NCI-H2196 (cell line): Measurements from ENCODE around the gene CR1.
"Not testable (repeated sequence)": the region's sequence is repeated elsewhere in the genome, so short reads cannot be mapped to it uniquely, and the experiment has no call there.

Experiments used
- DNase-seq: peaks from one replicate; lab custom pipeline; 2025; ENCODE audit not compliant: unreplicated experiment; lab: John Stamatoyannopoulos, UW

The CR1 gene

DNA sequence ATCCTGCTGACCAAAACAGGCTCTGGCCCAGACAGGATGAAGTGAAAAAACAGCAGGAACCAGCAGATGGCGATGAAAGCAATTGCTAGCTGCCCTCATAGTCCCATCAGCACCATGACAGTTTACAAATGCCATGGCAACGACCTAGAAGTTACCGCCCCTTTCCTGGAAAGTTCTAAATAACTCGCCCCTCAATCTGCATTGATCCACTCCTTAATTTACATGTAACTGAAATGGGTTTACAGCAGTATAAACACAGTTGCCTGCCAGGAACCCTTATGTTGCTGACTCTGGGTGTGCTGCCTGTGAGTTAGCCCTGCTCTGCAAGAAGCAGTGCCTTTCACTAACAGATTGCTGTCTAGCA lies 83.5 kb downstream of the CR1 start:
- peak; percentile 55 for DNase-seq

GRCh38 chr1:207581496-207582153 lies 85.7 kb downstream of the CR1 start:
- DNase-seq = no peak

DNA sequence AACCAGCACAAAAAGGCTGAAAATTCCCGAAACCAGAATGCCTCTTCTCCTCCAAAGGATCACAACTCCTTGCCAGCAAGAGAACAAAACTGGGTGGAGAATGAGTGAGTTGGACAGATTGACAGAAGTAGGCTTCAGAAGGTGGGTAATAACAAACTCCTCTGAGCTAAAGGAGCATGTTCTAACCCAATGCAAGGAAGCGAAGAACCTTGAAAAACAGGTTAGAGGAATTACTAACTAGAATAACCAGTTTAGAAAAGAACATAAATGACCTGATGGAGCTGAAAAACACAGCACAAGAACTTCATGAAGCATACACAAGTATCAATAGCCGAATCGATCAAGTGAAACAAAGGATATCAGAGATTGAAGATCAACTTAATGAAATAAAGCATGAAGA lies 93.5 kb downstream of the CR1 start:
- DNase-seq = not testable (repeated sequence)

DNA sequence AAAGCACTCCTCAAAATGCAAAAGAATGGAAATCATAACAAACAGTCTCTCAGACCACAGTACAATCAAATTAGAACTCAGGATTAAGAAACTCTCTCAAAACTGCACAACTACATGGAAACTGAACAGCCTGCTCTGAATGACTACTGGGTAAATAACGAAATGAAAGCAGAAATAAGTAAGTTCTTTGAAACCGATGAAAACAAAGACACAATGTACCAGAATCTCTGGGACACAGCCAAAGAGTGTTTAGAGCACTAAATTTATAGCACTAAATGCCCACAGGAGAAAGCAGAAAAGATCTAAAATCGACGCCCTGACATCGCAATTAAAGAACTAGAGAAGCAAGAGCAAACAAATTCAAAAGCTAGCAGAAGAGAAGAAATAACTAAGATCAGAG lies 95.2 kb downstream of the CR1 start:
- not testable (repeated sequence) for DNase-seq

DNA sequence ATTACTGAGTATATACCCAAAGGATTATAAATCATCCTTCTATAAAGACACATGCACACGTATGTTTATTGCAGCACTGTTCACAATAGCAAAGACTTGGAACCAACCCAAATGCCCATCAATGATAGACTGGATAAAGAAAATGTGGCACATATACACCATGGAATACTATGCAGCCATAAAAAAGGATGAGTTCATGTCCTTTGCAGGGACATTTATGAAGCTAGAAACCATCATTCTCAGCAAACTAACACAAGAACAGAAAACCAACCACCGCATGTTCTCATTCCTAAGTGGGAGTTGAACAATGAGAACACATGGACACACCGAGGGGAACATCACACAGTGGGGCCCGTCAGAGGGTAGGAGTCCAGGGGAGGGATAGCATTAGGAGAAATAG lies 98.1 kb downstream of the CR1 start:
- DNase-seq = not testable (repeated sequence)

DNA sequence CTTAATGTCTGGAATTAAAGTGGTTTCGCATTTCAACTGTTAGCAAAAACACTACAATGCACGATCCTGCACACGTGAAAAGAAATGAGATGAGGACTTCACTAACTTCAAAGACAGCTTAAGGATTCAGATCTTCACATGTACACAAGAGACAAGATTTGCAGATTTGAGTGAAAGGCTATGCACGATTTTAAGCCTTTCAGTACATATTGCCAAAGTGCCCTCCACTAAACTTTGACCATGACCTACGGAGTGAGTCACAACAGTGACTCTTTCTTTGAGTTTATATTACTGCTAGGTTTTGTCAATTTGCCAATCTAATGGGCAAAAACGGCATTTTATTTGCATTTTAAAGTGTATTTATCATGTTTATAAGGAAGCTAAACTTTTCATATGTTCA lies 107.8 kb downstream of the CR1 start:
- DNase-seq = no peak

GRCh38 chr1:207605444-207606361 lies 109.7 kb downstream of the CR1 start:
- no peak for DNase-seq

GRCh38 chr1:207606362-207606755 lies 110.4 kb downstream of the CR1 start:
- DNase-seq = no peak

DNA sequence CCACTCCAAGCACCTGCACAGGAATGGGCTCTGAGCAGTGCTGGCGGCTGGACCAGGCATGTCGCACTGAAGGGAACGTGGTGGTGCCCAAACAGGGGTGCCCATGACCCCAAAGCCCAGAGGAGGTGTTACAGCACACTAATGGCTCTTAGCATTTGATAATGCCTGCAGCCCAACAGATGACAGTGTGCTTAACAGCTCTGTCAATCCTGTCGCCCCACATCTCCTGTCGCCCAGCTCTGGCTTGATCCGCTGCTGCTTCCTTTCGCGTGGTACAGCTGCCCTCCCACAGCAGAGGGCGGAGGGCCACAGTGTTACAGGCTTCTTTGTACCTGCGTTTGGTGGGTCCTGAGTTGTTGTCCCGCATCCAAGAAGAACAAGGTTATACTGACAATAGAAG lies 116.8 kb downstream of the CR1 start:
- no peak for DNase-seq

GRCh38 chr1:207619871-207620542 lies 124.0 kb downstream of the CR1 start:
- DNase-seq = peak; percentile 43

GRCh38 chr1:207620543-207620893 lies 124.6 kb downstream of the CR1 start:
- DNase-seq = no peak

DNA sequence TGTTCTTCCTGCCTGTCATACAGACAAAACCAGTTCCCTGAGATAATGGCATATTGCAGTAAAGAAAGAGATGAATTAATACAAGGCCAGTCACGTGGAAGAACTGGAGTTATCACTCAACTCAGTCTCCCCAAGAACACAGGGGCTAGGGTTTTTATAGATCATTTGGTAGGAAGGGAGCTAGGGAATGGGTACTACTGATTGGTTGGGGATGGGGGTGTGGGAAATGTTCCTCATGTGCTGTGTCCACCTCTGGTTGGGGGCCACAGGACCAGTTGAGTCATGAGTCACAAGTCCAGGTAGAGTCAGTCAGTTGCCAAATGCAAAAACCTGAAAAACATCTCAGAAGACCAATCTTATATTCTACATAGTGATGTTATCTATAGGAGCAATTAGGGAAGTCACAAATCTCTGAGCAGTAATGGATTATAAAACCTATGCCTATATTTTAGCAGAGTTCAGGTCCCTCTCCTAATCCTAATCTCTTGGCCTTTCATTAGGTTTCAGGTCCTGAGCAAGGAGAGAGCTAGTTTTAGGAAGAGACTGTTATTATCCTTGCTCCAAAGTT lies 129.6 kb downstream of the CR1 start:
- DNase-seq = not testable (repeated sequence)

GRCh38 chr1:207626972-207627337 lies 131.0 kb downstream of the CR1 start:
- DNase-seq = no peak

- DNase-seq = no peak
Observed at GRCh38 chr1:207627496-207627895, 131.5 kb downstream of the CR1 start.

DNA sequence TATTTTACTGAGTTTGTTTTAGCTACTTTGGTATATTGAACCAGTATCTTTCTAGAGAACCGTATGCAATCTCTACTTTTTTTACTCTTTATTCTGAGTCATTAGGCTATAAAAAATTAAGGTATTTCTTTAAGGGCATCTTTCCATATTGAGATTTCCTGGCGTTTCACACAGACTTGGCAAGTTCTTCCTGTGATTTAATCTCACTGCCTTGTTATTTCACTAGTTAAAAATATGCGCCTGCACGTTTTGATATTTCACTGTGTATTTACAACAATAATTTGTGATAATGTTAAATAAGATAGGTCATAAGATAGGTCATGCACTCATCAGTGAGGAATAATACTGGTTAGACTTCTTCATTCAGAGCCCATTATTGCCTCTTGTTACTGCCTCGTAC lies 132.8 kb downstream of the CR1 start:
- DNase-seq = no peak

DNA sequence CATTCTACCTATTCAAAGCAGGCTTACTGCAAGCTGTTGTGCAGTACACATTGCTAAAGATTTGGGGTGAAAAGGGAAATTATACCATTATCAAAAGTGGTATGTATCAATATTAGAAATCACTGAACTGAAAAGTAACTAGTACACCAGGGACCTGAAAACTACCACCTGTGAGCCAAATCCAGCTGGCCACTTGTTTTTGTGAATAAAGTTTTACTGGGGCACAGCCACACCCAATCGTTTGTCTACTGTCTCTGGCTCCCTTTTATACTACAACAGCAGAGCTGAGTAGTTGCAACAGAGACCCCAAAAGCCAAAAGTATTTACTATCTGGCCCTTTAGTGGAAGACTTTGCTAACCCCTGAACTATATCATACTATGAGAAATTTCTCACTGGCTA lies 135.2 kb downstream of the CR1 start:
- DNase-seq = no peak

DNA sequence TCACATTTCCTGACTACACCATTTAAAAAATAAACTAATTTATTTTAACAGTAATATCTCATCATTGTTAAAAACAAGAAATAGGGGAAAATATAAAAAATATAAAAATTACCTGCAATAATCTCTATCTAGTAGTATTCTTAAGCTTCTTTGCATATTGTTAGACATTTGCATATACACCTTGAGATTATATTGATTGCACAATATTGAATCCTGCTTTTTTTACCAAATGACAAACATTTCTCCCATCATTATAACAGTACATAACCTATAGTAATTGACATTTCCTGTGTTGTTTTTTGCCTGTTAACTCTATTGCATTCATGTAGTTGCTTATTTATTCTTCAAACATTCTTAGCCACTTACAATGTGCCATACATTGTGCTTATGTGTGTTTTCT lies 137.3 kb downstream of the CR1 start:
- DNase-seq = no peak

DNA sequence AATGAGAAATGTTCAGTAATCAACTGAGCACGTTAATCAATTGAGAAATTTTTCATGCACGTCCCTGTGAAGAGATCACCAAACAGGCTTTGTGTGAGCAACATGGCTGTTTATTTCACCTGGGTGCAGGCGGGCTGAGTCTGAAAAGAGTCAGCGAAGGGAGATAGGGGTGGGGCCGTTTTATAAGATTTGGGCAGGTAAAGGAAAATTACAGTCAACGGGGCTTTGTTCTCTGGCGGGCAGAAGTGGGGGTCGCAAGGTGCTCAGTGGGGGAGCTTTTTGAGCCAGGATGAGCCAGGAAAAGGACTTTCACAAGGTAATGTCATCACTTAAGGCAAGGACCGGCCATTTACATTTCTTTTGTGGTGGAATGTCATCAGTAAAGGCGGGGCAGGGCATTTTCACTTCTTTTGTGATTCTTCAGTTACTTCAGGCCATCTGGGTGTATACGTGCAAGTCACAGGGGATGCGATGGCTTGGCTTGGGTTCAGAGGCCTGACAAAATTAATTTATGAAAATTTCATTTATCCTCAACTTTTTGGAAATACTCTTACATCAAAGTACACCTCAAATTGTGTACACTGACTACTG lies 137.8 kb downstream of the CR1 start:
- not testable (repeated sequence) for DNase-seq

- not testable (repeated sequence) for DNase-seq
Observed at GRCh38 chr1:207634293-207634692, 138.3 kb downstream of the CR1 start.

DNA sequence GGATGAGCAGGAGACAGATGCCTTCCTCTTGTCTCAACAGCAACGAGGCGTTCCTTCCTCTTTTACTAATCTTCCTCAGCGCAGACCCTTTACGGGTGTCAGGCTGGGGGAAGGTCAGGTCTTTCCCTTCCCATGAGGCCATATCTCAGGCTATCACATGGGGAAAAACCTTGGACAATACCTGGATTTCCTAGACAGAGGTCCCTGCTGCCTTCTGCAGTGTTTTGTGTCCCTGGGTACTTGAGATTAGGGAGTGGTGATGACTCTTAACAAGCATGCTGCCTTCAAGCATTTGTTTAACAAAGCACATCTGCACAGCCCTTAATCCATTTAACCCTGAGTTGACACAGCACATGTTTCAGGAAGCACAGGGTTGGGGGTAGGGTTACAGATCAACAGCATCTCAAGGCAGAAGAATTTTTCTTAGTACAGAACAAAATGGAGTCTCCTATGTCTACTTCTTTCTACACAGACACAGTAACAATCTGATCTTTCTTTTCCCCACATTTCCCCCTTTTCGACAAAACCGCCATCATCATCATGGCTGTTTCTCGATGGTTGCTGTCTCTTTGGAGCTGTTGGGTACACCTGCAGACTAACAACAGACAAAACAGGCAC lies 139.7 kb downstream of the CR1 start:
- DNase-seq = not testable (repeated sequence)
